Subcutaneous abdominal adipose tissue (tissue), 5 donors: Measurements from ENCODE around the gene KIF21A.

ENCODE experiments used
- H3K27ac ChIP-seq: one replicate; pipeline ENCODE4 v1.7.0; 2013; ENCODE audit warnings: low read depth, mild to moderate bottlenecking, inconsistent platforms, low read length, moderate library complexity
- H3K27me3 ChIP-seq, 5 donors: one replicate each; pipeline ENCODE4 v1.7.0; 2013; ENCODE audit warnings: low read length in 5 of 5, inconsistent platforms in 1 of 5; ENCODE audit not compliant: control insufficient read depth in 5 of 5, insufficient read depth in 4 of 5
- H3K36me3 ChIP-seq, 5 donors: one replicate each; pipeline ENCODE4 v1.7.0; 2013; ENCODE audit warnings: low read length in 5 of 5; ENCODE audit not compliant: control insufficient read depth in 5 of 5, insufficient read depth in 5 of 5
- H3K4me1 ChIP-seq, 5 donors: one replicate each; pipeline ENCODE4 v1.7.0; 2013; ENCODE audit warnings: low read length in 5 of 5, mild to moderate bottlenecking in 3 of 5, moderate library complexity in 1 of 5; ENCODE audit not compliant: control insufficient read depth in 5 of 5, insufficient read depth in 5 of 5
- H3K4me3 ChIP-seq, 5 donors: one replicate each; pipeline ENCODE4 v1.7.0; 2013; ENCODE audit warnings: low read length in 5 of 5, low read depth in 1 of 5
- H3K9ac ChIP-seq, 5 donors: one replicate each; pipeline ENCODE4 v1.7.0; 2013; ENCODE audit warnings: low read length in 5 of 5, mild to moderate bottlenecking in 4 of 5, moderate library complexity in 3 of 5
- H3K9me3 ChIP-seq, 5 donors: one replicate each; pipeline ENCODE4 v1.7.0; 2013; ENCODE audit warnings: low read length in 5 of 5; ENCODE audit not compliant: control insufficient read depth in 5 of 5
- donor health status: healthy.
- donor health status: healthy.
- donor health status: healthy.
- donor health status: healthy.
- donor health status: healthy.

KIF21A gene

GRCh38 chr12:39331539-39332261 lies 111.2 kb downstream of the KIF21A start:
- Histone ChIP-seq H3K4me1 (no peaks in the 10 kb centered on the region), H3K9ac (no peak overlapping the region), H3K36me3 (peaks cover 0 to 27% (median 20%) of the 10 kb centered on the region in 5 donors), H3K27me3 (no peaks in the 10 kb centered on the region), H3K9me3 (no peaks in the 10 kb centered on the region), H3K27ac (no peak overlapping the region), H3K4me3 (no peak overlapping the region)

GRCh38 chr12:39329876-39330275 lies 113.0 kb downstream of the KIF21A start:
- Histone ChIP-seq H3K27ac (no peak overlapping the region), H3K4me3 (no peak overlapping the region), H3K9ac (no peak overlapping the region), H3K36me3 (peaks cover 0 to 34% (median 20%) of the 10 kb centered on the region in 5 donors), H3K9me3 (no peaks in the 10 kb centered on the region), H3K4me1 (no peaks in the 10 kb centered on the region), H3K27me3 (no peaks in the 10 kb centered on the region)

GRCh38 chr12:39329018-39329417 lies 113.9 kb downstream of the KIF21A start:
- H3K9ac ChIP-seq = no peak overlapping the region
- H3K27me3 ChIP-seq = no peaks in the 10 kb centered on the region
- H3K4me1 ChIP-seq = no peaks in the 10 kb centered on the region
- no peak overlapping the region for H3K27ac ChIP-seq
- no peak overlapping the region for H3K4me3 ChIP-seq
- peaks cover 0 to 40% (median 20%) of the 10 kb centered on the region in 5 donors for H3K36me3 ChIP-seq
- H3K9me3 ChIP-seq = no peaks in the 10 kb centered on the region

GRCh38 chr12:39327965-39328364 lies 115.0 kb downstream of the KIF21A start:
- peaks cover 0 to 40% (median 19%) of the 10 kb centered on the region in 5 donors for H3K36me3 ChIP-seq
- H3K27me3 ChIP-seq = no peaks in the 10 kb centered on the region
- H3K4me3 ChIP-seq = no peak overlapping the region
- H3K9ac ChIP-seq = no peak overlapping the region
- H3K9me3 ChIP-seq = no peaks in the 10 kb centered on the region
- no peaks in the 10 kb centered on the region for H3K4me1 ChIP-seq
- H3K27ac ChIP-seq = no peak overlapping the region

- Histone ChIP-seq H3K9me3 (no peaks in the 10 kb centered on the region), H3K4me3 (no peak overlapping the region), H3K9ac (no peak overlapping the region), H3K27me3 (no peaks in the 10 kb centered on the region), H3K4me1 (no peaks in the 10 kb centered on the region), H3K27ac (no peak overlapping the region), H3K36me3 (peaks cover 0 to 41% (median 16%) of the 10 kb centered on the region in 5 donors)
Measured at GRCh38 chr12:39327510-39327909, 115.4 kb downstream of the KIF21A start.

- H3K27me3 ChIP-seq = no peaks in the 10 kb centered on the region
- H3K4me1 ChIP-seq = peaks cover 0 to 3% (median 0%) of the 10 kb centered on the region in 5 donors
- no peak overlapping the region for H3K4me3 ChIP-seq
- H3K27ac ChIP-seq = no peak overlapping the region
- peaks cover 0 to 8% (median 0%) of the 10 kb centered on the region in 5 donors for H3K36me3 ChIP-seq
- H3K9ac ChIP-seq = no peak overlapping the region
- H3K9me3 ChIP-seq = no peaks in the 10 kb centered on the region
Measured at GRCh38 chr12:39319180-39319579, 123.7 kb downstream of the KIF21A start.

- Histone ChIP-seq H3K36me3 (peaks cover 0 to 8% (median 0%) of the 10 kb centered on the region in 5 donors), H3K27ac (no peak overlapping the region)
Measured at GRCh38 chr12:39314547-39314946, 128.4 kb downstream of the KIF21A start.

GRCh38 chr12:39309516-39309915 lies 133.4 kb downstream of the KIF21A start:
- Histone ChIP-seq H3K4me1 (peaks cover 0 to 2% (median 0%) of the 10 kb centered on the region in 5 donors), H3K36me3 (peaks cover 0 to 23% (median 5%) of the 10 kb centered on the region in 5 donors), H3K9ac (no peak overlapping the region), H3K4me3 (no peak overlapping the region), H3K27me3 (no peaks in the 10 kb centered on the region), H3K27ac (no peak overlapping the region), H3K9me3 (no peaks in the 10 kb centered on the region)

More at GRCh38 chr12:39314547-39314946, 128.4 kb downstream of the KIF21A start:
- Histone ChIP-seq H3K9me3 (no peaks in the 10 kb centered on the region), H3K4me3 (no peak overlapping the region), H3K27me3 (no peaks in the 10 kb centered on the region), H3K4me1 (peaks cover 0 to 3% (median 0%) of the 10 kb centered on the region in 5 donors), H3K9ac (no peak overlapping the region)

GRCh38 chr12:39301422-39301821 lies 141.5 kb downstream of the KIF21A start:
- Histone ChIP-seq H3K27ac (no peak overlapping the region), H3K9me3 (no peaks in the 10 kb centered on the region), H3K9ac (no peak overlapping the region)

GRCh38 chr12:39300799-39301198 lies 142.1 kb downstream of the KIF21A start:
- Histone ChIP-seq H3K4me1 (no peaks in the 10 kb centered on the region), H3K27me3 (no peaks in the 10 kb centered on the region), H3K27ac (no peak overlapping the region), H3K36me3 (peaks cover 0 to 25% (median 8%) of the 10 kb centered on the region in 5 donors), H3K4me3 (no peak overlapping the region), H3K9ac (no peak overlapping the region), H3K9me3 (no peaks in the 10 kb centered on the region)

More at GRCh38 chr12:39301422-39301821, 141.5 kb downstream of the KIF21A start:
- no peaks in the 10 kb centered on the region for H3K4me1 ChIP-seq
- peaks cover 0 to 30% (median 8%) of the 10 kb centered on the region in 5 donors for H3K36me3 ChIP-seq
- no peak overlapping the region for H3K4me3 ChIP-seq
- no peaks in the 10 kb centered on the region for H3K27me3 ChIP-seq
